ENCODE measurements around the gene SIN3B. TPM values are rescaled to one million over a fixed set of nuclear protein-coding genes. Genes with fewer than 3 reads are reported as not detected.

The SIN3B gene
- total and polyA plus RNA-seq, 12 donors: 13.9 to 37.7 (median 24.8) TPM

DNA sequence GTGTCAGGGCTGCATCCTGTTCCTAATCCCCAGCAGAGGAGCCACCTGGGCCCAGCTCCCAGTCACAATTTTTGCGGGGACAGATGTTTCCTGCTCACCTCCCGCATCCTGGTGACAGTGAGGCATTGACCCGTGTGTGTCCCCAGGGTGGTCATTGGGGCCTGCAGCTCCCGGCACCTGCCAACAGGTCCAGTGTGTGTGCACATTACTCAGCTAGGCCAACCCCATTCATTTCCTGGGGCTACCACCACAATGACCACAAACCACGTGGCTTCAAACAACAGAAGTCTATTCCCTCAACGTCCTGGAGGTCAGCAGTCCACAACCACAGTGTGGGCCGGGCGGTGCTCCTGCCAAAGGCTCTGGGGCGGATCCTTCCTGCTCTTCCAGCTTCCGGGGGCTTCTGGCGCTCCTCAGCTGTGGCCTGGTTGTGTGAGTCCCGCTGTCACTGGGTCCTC lies 47.7 kb downstream of the SIN3B start:
- intact Hi-C loops (cut with DNase I): no loop called here
- WGBS, 2 donors: 61 to 68% methylated on average over 12 of the region's 12 CpGs
- Histone ChIP-seq H3K4me3 (no peak overlapping the region), H3K36me3 (peaks cover 0 to 71% (median 51%) of the 10 kb centered on the region in 9 donors), H3K27ac (peak overlapping the region in 7 of 10 donors; percentile 15 to 74 (median 44)), H3K4me1 (peaks cover 3 to 48% (median 23%) of the 10 kb centered on the region in 9 donors), H3K27me3 (no peaks in the 10 kb centered on the region), H3K9me3 (peaks cover 0 to 17% (median 10%) of the 10 kb centered on the region in 11 donors)
- ATAC-seq (peak; percentile 26 to 79 (median 62)), DNase-seq (no peak)
- TF ChIP-seq, protein P1, sequence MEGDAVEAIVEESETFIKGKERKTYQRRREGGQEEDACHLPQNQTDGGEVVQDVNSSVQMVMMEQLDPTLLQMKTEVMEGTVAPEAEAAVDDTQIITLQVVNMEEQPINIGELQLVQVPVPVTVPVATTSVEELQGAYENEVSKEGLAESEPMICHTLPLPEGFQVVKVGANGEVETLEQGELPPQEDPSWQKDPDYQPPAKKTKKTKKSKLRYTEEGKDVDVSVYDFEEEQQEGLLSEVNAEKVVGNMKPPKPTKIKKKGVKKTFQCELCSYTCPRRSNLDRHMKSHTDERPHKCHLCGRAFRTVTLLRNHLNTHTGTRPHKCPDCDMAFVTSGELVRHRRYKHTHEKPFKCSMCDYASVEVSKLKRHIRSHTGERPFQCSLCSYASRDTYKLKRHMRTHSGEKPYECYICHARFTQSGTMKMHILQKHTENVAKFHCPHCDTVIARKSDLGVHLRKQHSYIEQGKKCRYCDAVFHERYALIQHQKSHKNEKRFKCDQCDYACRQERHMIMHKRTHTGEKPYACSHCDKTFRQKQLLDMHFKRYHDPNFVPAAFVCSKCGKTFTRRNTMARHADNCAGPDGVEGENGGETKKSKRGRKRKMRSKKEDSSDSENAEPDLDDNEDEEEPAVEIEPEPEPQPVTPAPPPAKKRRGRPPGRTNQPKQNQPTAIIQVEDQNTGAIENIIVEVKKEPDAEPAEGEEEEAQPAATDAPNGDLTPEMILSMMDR (IDR thresholded peaks at IDR 0.05): no peak

DNA sequence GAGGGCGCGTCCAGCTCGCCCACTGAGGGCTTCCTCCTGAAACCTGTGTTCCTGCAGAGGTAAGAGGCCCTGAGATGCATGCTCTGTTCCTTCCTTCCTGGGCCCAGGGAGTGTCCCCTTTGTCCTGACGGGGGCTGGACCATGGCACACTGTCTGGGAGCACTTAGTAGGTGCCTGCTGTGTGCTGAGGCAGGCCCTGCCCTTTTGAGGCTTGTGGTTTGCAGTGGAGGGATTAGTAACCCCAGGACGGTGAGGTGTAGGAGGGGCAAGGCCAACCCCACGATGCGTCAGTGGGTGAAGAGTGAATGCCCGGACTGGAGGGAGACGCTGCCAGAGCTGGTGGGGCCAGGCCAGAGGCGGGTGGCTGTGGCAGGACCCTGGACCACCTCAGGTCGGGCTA lies 48.4 kb downstream of the SIN3B start:
- peak overlapping the region in 6 of 10 donors; percentile 36 to 74 (median 56) for H3K27ac ChIP-seq
- H3K9me3 ChIP-seq: peaks cover 0 to 24% (median 16%) of the 10 kb centered on the region in 11 donors
- peaks cover 0 to 66% (median 51%) of the 10 kb centered on the region in 9 donors for H3K36me3 ChIP-seq
- DNase-seq (no peak), ATAC-seq (peak in 1 of 8 donors; percentile 12)
- TF ChIP-seq, protein P1 (IDR thresholded peaks at IDR 0.05): no peak
- intact Hi-C loops (cut with DNase I): no loop called here
- H3K27me3 ChIP-seq: no peaks in the 10 kb centered on the region
- no peak overlapping the region for H3K4me3 ChIP-seq
- peaks cover 3 to 41% (median 20%) of the 10 kb centered on the region in 9 donors for H3K4me1 ChIP-seq
- 86 to 93% methylated on average over 11 of the region's 11 CpGs for WGBS, 2 donors

DNA sequence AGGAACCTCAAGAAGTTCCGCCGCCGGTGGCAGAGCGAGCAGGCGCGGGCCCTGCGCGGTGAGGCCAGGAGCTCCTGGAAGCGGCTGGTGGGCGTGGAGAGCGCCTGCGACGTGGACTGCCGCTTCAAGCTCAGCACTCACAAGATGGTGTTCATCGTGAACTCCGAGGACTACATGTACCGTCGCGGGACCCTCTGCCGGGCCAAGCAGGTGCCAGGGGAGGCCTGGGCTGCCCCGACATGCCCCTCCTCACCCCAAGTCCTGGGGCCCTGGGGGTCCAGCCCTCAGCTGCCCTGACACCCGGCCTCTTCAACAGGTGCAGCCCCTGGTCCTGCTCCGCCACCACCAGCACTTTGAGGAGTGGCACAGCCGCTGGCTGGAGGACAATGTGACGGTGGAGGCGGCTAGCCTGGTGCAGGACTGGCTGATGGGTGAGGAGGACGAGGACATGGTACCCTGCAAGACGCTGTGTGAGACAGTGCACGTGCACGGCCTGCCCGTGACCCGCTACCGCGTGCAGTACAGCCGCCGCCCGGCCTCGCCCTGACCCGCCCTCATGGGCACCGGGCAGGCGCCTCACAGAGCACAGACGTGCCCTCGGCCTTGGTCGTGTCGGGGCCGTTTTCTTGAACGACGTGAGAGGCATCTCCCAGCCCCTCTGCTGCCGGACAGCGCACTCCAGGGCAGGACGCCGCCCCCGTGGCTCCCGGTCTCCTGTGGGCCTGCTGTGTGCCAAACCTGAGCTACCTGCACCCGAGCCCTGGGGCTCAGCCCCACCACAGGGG lies 49.2 kb downstream of the SIN3B start:
- 96 to 97% methylated on average over 55 of the region's 55 CpGs for WGBS, 2 donors
- intact Hi-C loops (cut with DNase I): no loop called here
- Histone ChIP-seq H3K27ac (peak overlapping the region in 1 of 10 donors; percentile 74), H3K27me3 (no peaks in the 10 kb centered on the region), H3K4me3 (no peak overlapping the region), H3K36me3 (peaks cover 0 to 58% (median 46%) of the 10 kb centered on the region in 9 donors), H3K4me1 (peaks cover 0 to 33% (median 14%) of the 10 kb centered on the region in 9 donors), H3K9me3 (peaks cover 0 to 32% (median 17%) of the 10 kb centered on the region in 11 donors)
- no peak for DNase-seq
- peak in 1 of 8 donors; percentile 19 for ATAC-seq
- TF ChIP-seq, protein P1 (IDR thresholded peaks at IDR 0.05): no peak

DNA sequence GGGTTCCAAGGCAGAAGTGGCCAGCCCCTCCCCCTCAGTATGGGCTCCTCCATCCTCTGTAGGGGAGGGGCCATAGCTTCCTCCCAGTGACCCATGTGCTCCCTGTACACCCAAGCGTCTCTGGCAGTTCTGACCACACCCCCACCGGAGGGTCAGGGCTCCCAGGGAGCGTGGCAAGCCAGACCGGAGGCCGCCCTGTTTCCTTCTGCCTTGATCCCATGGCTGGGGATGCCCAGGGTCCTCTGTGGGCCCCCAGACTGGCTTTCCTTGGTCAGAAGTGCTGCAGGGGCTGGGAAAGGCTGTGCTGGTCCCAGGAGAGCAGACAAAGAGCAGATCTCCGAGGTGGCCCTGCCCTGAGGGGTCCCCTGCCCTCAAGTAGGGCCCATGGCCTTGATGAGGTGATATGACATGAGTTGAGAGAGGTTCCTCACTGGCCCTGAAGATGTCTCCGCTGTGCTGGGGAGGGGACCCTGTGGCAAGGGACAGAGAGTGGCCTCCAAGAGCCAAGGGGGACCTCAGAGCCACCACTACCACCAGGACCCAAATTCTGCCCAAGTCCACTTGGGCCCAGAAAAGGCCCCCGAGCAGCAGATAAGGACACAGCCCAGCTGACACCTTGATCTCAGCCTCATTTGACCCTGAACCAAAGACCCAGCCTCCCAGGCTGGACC lies 51.8 kb downstream of the SIN3B start:
- WGBS, 2 donors: 89 to 90% methylated on average over 8 of the region's 8 CpGs
- H3K27ac ChIP-seq: no peak overlapping the region
- intact Hi-C loops (cut with DNase I): loop anchor here in 1 of 10 donors (10.0 kb wide), 1 partner anchor 106 kb away; no protein-coding TSS in a partner anchor
- H3K27me3 ChIP-seq: no peaks in the 10 kb centered on the region
- DNase-seq: no peak
- H3K4me3 ChIP-seq: no peak overlapping the region
- TF ChIP-seq, protein P1 (IDR thresholded peaks at IDR 0.05): no peak
- peaks cover 0 to 37% (median 17%) of the 10 kb centered on the region in 11 donors for H3K9me3 ChIP-seq
- peaks cover 0 to 50% (median 39%) of the 10 kb centered on the region in 9 donors for H3K36me3 ChIP-seq
- peak in 1 of 8 donors; percentile 19 for ATAC-seq
- H3K4me1 ChIP-seq: peaks cover 0 to 27% (median 16%) of the 10 kb centered on the region in 9 donors
